OCI-M2 (cell line): ENCODE results near the gene SHF.

Experiments
- DNase-seq: peaks from one replicate; lab custom pipeline; 2025; ENCODE audit not compliant: unreplicated experiment; lab: John Stamatoyannopoulos, UW

Gene SHF

GRCh38 chr15:45174069-45174468, 13.7 kb downstream of the SHF start:
- DNase-seq = no peak

DNA sequence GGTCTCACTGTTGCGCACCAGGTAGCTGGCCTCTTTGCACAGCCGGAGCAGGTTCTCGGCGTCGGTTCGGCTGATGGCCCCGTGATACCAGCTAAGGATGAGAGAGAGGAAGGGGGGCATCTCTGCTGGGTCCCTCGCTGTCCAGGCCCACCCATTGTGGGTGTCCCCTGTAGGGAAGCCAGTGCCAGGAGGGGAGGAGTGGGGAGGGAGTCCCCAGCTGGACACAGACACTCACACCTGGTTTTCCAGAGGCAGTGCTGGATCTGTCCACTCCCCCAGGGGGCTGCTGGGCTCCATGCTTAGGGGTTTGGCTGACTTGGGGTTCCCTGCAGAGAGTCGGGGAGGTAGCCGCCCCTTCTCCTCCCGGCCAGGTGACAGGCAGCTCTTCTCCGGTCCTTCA, 15.9 kb downstream of the SHF start:
- DNase-seq = no peak

GRCh38 chr15:45169608-45170480, 17.9 kb downstream of the SHF start:
- DNase-seq = no peak

- DNase-seq = no peak
Measured at GRCh38 chr15:45168751-45169551, 18.8 kb downstream of the SHF start.

DNA sequence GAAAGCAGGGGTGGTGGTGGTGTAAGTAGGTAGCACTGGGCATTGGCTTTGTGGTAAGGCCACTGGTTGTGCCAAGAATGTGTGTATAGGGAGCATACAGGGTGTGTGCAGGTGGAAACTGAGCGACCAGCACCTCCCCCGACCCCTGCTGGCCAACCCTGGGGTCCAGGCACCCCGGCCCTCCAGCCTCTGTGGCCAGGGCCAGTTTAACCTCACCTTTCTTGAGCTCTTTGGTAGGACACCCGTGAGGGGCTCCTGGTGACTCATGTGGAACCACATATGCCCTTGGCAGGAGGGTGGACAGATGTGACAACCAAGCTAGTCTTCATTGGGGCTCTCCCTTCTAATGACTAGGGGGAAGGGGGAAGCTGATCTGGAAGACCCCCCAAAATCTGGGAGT, 19.5 kb downstream of the SHF start:
- no peak for DNase-seq

DNA sequence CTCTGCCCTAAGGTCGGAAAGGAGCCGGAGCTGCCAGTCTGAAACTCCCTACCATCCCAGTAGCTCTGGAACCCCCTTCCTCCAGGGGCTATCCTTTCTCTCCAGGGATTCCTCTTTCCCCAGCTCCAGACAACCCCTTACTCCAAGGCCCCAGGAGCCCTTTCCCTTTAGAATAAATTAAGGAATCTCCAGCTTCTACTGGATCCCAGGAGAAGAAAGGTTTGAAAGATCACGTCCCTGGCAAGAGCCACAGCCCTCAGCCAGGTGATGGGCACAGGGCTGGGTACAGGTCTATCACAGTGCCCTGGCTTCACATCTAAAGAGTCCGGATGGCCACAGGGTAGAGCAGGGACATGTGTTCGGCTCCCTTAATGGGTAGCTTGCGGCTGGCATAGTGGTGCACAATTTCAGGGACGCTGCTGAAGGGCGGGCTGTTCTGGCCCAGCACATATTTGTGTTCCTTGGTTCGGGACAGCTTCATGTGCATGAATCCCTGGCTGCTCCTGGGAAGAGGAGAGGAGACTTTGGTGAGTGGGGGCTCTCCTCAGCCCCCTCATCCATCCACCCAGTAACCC, 20.0 kb downstream of the SHF start:
- no peak for DNase-seq

GRCh38 chr15:45166834-45167630, 20.7 kb downstream of the SHF start:
- peak; percentile 26 for DNase-seq

- no peak for DNase-seq
Measured at GRCh38 chr15:45165536-45165935, 22.2 kb downstream of the SHF start.

DNA sequence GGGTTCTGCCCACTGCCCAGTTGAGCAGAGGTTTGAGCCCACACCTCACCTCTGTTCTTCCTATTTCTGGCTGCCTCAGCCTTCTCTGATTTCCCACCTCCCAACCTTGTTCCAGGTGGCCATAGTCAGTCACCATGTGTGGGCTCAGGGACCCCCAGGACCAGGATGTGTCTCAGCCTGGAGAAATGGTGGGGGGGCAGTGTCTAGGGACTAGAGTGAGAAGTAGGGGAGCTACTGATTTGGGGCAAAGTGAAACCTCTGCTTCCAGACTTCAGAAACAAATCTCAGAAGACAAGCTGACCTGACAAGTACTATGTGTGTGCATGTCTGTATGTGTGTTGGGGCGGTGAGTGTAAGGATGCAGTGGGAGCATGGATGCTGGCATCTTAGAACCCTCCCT, 22.9 kb downstream of the SHF start:
- DNase-seq = no peak

DNA sequence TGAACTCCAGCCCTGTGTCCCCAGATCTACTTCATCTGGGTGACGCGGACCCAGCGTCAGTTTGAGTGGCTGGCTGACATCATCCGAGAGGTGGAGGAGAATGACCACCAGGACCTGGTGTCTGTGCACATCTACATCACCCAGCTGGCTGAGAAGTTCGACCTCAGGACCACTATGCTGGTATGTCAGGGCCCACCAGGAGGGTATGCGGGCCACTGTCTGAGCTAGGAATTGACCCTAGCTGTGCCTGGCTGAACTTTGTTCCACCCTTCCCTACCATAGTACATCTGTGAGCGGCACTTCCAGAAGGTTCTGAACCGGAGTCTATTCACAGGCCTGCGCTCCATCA, 24.3 kb downstream of the SHF start:
- no peak for DNase-seq

DNA sequence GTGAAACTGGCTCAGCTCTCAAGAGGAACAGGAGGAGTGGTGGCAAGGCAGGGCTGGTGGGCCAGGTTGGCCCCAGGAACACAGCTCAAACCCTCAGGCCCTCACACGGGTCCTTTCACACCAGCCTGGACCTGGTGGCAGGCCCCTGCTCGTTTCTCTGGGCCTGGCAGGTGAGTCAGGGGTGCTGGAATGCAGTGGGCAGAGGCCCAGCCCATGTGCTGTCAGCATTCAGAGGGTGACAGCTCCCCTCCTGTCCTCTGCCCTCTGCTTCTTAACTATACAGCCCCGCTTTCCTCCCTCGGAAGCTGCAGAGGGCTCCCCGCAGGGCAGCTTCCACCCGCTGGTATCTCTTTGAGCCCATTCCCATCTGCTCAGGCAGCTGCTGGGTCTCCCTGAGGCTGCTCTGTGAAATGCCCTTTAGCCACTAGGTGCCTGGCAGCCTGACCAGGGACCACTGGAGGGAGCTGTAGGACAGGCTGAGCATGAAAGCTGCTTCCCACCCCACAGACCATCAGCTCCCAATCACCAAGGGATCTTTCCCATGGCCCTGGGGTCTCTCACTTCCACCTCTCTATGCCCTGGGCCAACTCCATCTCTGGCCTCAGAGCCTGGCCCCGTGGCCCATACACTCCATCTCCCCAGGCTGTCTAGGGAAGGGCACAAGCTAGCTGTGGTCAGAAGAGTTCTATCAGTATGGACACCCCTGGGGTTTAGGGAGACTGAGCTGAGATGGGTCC, 24.8 kb downstream of the SHF start:
- peak; percentile 27 for DNase-seq

- DNase-seq = no peak
Measured at GRCh38 chr15:45161666-45162065, 26.1 kb downstream of the SHF start.

GRCh38 chr15:45157974-45158373, 29.8 kb downstream of the SHF start:
- DNase-seq = no peak

DNA sequence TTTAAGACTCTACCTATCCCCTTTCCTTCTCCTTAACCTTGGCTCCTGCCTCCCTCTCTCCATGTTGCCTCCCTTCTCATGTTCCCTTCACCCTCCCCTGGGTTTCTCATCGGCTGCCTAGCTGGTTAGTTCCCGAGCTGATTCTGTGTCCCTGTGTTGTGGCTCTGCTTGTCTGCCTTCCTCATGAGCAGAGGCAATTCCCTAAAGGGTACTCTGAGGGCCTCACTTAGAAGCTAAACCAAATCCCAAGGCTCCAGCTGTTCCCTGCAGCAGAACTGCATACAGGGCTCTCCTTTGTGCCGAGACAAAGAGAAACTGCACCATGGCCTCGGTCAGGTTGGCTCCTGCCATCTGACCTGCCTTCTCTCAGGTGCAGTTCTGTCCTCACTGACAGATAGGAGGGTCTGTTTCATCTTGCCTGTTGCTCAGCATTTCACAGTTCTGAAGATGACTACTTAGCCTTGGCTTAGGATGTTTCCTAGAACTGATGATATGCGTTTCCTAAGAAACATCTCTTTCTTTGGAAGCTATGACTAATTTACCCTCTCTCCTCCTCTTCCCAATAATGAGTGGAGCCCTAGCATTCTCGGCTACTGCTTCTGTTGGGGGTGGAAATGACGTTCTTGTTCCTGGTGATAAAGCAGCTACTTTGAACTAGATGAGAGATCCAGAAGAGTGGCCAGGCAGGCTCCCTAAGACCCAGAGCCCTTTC, 30.9 kb downstream of the SHF start:
- DNase-seq = no peak

DNA sequence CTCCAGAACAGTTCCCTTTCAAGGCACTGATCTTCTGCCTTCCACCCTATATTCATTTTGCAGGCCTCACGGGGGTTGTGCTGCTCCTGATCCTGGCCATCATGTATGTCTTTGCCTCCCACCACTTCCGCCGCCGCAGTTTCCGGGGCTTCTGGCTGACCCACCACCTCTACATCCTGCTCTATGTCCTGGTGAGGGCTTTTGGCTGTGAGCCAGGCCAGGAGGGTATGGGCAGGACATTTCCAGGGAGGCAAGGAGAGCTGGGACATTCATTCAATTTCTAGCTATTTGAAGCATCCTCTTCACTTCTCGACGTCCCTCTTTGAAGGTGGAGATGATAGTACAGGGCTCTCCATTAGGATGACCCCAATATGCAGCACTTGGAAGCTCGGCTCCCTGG, 32.0 kb downstream of the SHF start:
- DNase-seq = no peak

- DNase-seq = no peak
Measured at GRCh38 chr15:45151998-45152828, 35.6 kb downstream of the SHF start.

DNA sequence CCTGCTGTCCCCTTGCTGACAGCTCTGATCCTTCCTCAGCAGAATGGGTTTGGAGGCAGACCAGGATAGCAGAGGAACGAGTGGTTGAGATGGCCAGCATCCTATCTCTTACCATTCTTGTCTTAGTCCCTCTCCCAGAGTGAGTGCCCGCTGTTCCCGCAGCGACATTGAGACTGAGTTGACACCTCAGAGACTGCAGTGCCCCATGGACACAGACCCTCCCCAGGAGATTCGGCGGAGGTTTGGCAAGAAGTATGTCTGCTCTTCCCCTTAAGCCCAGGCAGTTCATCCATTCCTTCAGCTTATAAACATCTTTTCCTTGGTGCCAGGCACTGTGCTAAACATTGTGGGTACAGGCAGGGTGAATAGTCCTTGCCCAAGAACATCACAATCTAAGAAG, 36.8 kb downstream of the SHF start:
- no peak for DNase-seq

- DNase-seq = no peak
Measured at GRCh38 chr15:45150481-45150880, 37.3 kb downstream of the SHF start.

- DNase-seq = no peak
Measured at GRCh38 chr15:45149060-45149459, 38.7 kb downstream of the SHF start.
